ENCODE results near the gene MEOX1.

The MEOX1 gene

GRCh38 chr17:43652124-43652480 is 9.6 kb downstream of the MEOX1 start:
- H3K4me1 ChIP-seq, result peaks cover 5 to 24% (median 12%) of the 10 kb centered on the region in 10 experiments; a peak in 15 of 20 replicates
- H3K9me3 ChIP-seq (replicated peaks in 1 of 11), result no peaks in the 10 kb centered on the region
- no peaks in the 10 kb centered on the region for H4K20me1 ChIP-seq
- H3K4me2 ChIP-seq, result no peak overlapping the region
- H3K27ac ChIP-seq, result no peak overlapping the region
- TF ChIP-seq Cebpa-rat (IDR thresholded peaks at IDR 0.05), result no peak
- no peak overlapping the region for H3K9ac ChIP-seq
- no peaks in the 10 kb centered on the region for H3K36me3 ChIP-seq
- no peak overlapping the region for H3K4me3 ChIP-seq
- H3K27me3 ChIP-seq, result peaks cover 0 to 4% (median 0%) of the 10 kb centered on the region in 11 experiments; a peak in 4 of 22 replicates

DNA sequence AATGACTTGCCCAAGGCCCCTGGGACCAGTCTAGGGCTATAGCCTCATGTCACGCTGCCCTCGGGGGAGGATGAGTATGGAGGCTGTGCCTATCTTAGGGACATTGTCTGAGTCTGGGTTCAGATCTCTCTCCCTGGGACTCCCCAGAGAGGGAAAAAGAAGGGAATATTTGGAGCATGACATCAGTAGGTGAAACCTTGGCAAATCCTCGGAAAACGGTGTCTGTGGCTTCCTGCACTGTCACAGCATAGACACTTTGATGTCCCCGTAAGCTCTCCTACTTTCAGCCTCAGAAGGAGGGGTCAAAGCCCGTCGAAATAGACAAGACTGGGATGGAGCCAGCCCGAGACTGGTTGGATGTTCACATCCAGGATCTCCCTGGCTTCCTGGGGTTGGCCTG is 11.3 kb downstream of the MEOX1 start:
- no peak for TF ChIP-seq Cebpa-rat (IDR thresholded peaks at IDR 0.05)
- Histone ChIP-seq H3K27me3 (peaks cover 11 to 21% (median 16%) of the 10 kb centered on the region in 11 experiments), H3K9me3 (replicated peaks in 1 of 11) (peaks cover 0 to 6% (median 0%) of the 10 kb centered on the region in 11 experiments; a peak in 2 of 22 replicates), H3K27ac (no peak overlapping the region), H3K4me3 (no peak overlapping the region), H3K36me3 (no peaks in the 10 kb centered on the region), H3K4me1 (peaks cover under 1 to 11% (median 8%) of the 10 kb centered on the region in 10 experiments; a peak in 13 of 20 replicates), H3K9ac (no peak overlapping the region), H4K20me1 (no peaks in the 10 kb centered on the region), H3K4me2 (no peak overlapping the region)

- H4K20me1 ChIP-seq, result no peaks in the 10 kb centered on the region
- no peak overlapping the region for H3K27ac ChIP-seq
- H3K9ac ChIP-seq, result no peak overlapping the region
- peaks cover 13 to 23% (median 17%) of the 10 kb centered on the region in 11 experiments for H3K27me3 ChIP-seq
- H3K4me1 ChIP-seq, result peaks cover 0 to 9% (median 6%) of the 10 kb centered on the region in 10 experiments; a peak in 11 of 20 replicates
- peaks cover 0 to 6% (median 0%) of the 10 kb centered on the region in 11 experiments; a peak in 2 of 22 replicates for H3K9me3 ChIP-seq (replicated peaks in 1 of 11)
- no peak overlapping the region for H3K4me3 ChIP-seq
- H3K4me2 ChIP-seq, result no peak overlapping the region
- TF ChIP-seq Cebpa-rat (IDR thresholded peaks at IDR 0.05), result no peak
- H3K36me3 ChIP-seq, result no peaks in the 10 kb centered on the region
These were observed 12.8 kb downstream of the MEOX1 start for GRCh38 chr17:43648916-43649315.

DNA sequence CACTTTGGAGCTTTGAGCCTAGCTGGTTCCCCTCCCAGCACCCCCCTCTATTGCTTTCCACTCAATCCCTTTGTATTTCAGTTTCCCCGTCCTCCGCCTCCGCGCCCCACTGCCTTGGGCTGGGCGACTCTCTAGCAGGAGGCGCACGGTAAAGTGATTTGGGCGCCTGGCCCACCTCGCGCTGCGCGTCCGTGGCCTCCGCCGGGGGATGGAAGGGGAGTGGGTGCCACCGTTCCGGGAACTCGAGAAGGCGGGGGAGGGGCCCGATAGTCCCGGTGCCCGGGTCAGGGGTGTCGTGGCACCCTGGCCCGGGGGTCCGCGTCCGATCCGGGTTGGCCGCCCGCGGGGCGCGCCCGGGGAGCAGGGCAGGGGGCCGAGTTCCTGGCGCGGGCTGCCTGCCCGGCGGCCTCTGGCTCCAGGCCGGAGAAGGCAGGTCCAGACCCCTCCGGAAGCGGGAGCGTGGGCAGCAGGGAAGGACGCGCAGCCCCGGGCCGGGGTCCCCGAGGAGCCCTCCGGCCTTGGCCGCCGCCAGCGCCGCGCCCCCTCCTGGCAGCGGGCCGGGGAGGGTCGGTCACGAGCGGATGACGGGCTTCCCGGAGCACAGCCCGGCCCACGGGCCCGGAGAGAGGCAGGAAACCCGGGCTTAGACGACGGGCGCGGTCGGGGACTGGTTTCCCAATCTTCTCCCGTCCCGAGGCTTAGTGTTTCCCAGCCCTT is 15.8 kb downstream of the MEOX1 start:
- Histone ChIP-seq H3K4me2 (no peak overlapping the region), H3K27ac (no peak overlapping the region), H3K27me3 (peaks cover 13 to 23% (median 17%) of the 10 kb centered on the region in 11 experiments), H3K4me3 (no peak overlapping the region), H3K36me3 (no peaks in the 10 kb centered on the region), H3K9ac (no peak overlapping the region), H4K20me1 (no peaks in the 10 kb centered on the region), H3K4me1 (peaks cover 0 to 11% (median 7%) of the 10 kb centered on the region in 10 experiments; a peak in 12 of 20 replicates), H3K9me3 (replicated peaks in 1 of 11) (peaks cover 0 to 6% (median 0%) of the 10 kb centered on the region in 11 experiments; a peak in 2 of 22 replicates)
- no peak for TF ChIP-seq Cebpa-rat (IDR thresholded peaks at IDR 0.05)

GRCh38 chr17:43645450-43645764 is 16.3 kb downstream of the MEOX1 start:
- no peak for TF ChIP-seq Cebpa-rat (IDR thresholded peaks at IDR 0.05)
- H3K9me3 ChIP-seq (replicated peaks in 1 of 11), result peaks cover 0 to 6% (median 0%) of the 10 kb centered on the region in 11 experiments; a peak in 2 of 22 replicates
- peaks cover 0 to 10% (median 7%) of the 10 kb centered on the region in 10 experiments; a peak in 12 of 20 replicates for H3K4me1 ChIP-seq
- no peak overlapping the region for H3K9ac ChIP-seq
- peaks cover 13 to 23% (median 17%) of the 10 kb centered on the region in 11 experiments for H3K27me3 ChIP-seq
- no peaks in the 10 kb centered on the region for H4K20me1 ChIP-seq
- H3K36me3 ChIP-seq, result no peaks in the 10 kb centered on the region
- H3K4me2 ChIP-seq, result no peak overlapping the region
- no peak overlapping the region for H3K27ac ChIP-seq
- H3K4me3 ChIP-seq, result no peak overlapping the region

DNA sequence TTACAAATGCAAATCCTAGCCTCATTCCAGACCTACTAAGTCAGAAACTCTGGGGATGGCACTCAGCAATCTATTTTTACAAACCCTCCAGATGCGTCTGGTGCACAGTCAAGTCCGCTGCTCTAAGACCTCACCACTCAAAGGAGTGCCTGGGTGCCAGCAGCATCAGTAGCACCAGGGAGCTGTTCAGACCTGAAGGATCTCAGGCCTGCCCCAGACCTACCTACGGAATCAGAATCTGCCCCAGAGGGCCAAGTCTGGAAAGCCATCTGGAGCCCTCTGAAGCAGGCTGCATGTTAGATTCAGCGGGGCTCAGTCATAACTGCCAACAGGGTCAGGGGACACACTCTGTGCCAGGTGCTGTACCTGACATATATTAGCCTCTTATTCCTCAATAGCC is 17.6 kb downstream of the MEOX1 start:
- no peak overlapping the region for H3K4me3 ChIP-seq
- no peaks in the 10 kb centered on the region for H3K36me3 ChIP-seq
- no peaks in the 10 kb centered on the region for H4K20me1 ChIP-seq
- H3K4me2 ChIP-seq, result no peak overlapping the region
- peaks cover 0 to 10% (median 7%) of the 10 kb centered on the region in 10 experiments; a peak in 12 of 20 replicates for H3K4me1 ChIP-seq
- no peak for TF ChIP-seq Cebpa-rat (IDR thresholded peaks at IDR 0.05)
- peaks cover 13 to 23% (median 17%) of the 10 kb centered on the region in 11 experiments for H3K27me3 ChIP-seq
- H3K9me3 ChIP-seq (replicated peaks in 1 of 11), result peaks cover 0 to 6% (median 0%) of the 10 kb centered on the region in 11 experiments; a peak in 2 of 22 replicates
- H3K9ac ChIP-seq, result no peak overlapping the region
- no peak overlapping the region for H3K27ac ChIP-seq

GRCh38 chr17:43641416-43641815 is 20.3 kb downstream of the MEOX1 start:
- Histone ChIP-seq H3K9me3 (replicated peaks in 1 of 11) (peaks cover 0 to 6% (median 0%) of the 10 kb centered on the region in 11 experiments; a peak in 2 of 22 replicates), H3K4me2 (peak overlapping the region in 8 of 11 experiments; percentile 23 to 47 (median 38); a peak in 13 of 22 replicates), H3K9ac (peak overlapping the region in 1 of 11 experiments; percentile 3; a peak in 2 of 22 replicates), H3K27me3 (peaks cover 10 to 13% (median 11%) of the 10 kb centered on the region in 11 experiments), H3K36me3 (no peaks in the 10 kb centered on the region), H4K20me1 (no peaks in the 10 kb centered on the region), H3K27ac (no peak overlapping the region), H3K4me3 (no peak overlapping the region), H3K4me1 (peaks cover 0 to 10% (median 7%) of the 10 kb centered on the region in 10 experiments; a peak in 12 of 20 replicates)
- TF ChIP-seq Cebpa-rat (IDR thresholded peaks at IDR 0.05), result no peak

DNA sequence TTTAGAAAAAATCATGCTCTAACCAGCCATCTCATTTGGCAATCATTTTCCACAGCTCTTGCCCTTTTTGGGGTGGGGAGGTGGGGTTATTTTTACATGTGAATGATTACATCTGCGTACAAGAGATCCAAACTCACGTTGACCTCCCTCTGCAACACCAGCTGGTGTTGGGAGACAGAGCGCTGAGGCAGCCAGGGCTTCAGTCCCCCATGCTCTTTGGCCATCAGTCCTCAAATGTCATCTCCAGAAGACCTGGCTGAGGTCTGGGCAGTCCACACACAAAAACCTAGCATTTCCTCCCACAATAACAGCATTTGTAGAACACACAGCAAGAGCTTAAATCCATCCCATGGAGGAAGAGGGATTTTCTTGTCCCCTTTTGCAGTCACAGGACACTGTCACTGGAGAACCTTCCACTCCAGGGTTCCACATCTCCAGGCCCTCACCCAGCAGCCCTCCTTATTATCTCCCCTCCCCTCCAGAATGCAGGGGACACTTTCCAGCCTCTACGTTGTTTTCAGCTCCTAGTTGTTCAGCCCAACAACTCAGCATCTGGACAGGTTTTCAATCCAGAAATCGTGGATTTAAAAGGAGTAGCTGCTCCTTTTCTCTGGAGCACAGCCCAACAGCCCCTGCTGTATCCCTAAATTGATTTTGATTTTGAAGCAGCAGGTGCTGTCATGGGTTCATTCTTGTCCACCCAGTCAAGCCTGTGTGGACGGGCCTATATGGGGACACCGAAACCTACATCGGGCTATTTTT is 21.1 kb downstream of the MEOX1 start:
- no peak overlapping the region for H3K4me3 ChIP-seq
- H3K9ac ChIP-seq, result no peak overlapping the region; a peak in 1 of 22 replicates
- H3K4me1 ChIP-seq, result peaks cover 0 to 10% (median 7%) of the 10 kb centered on the region in 10 experiments; a peak in 12 of 20 replicates
- H3K27me3 ChIP-seq, result peaks cover 2 to 5% (median 4%) of the 10 kb centered on the region in 11 experiments; a peak in 21 of 22 replicates
- H4K20me1 ChIP-seq, result no peaks in the 10 kb centered on the region
- no peak overlapping the region for H3K27ac ChIP-seq
- peak overlapping the region in 8 of 11 experiments; percentile 23 to 47 (median 38); a peak in 13 of 22 replicates for H3K4me2 ChIP-seq
- TF ChIP-seq Cebpa-rat (IDR thresholded peaks at IDR 0.05), result no peak
- no peaks in the 10 kb centered on the region for H3K36me3 ChIP-seq
- H3K9me3 ChIP-seq (replicated peaks in 1 of 11), result peaks cover 0 to under 1% (median 0%) of the 10 kb centered on the region in 11 experiments; a peak in 1 of 22 replicates
